Gastroesophageal sphincter (tissue), 3 donors: ENCODE results near the gene GUCA2A.

Experiments
- POLR2A ChIP-seq, 2 donors: fragments of 450-650 bp; IDR thresholded peaks; one replicate each; pipeline ENCODE4 v1.6.1; 2017; ENCODE audit warnings: antibody characterized with exemption in 2 of 2, mild to moderate bottlenecking in 2 of 2, moderate library complexity in 1 of 2
- POLR2AphosphoS5 ChIP-seq: sonication (generic); formaldehyde crosslinking; IDR thresholded peaks from one replicate; pipeline ENCODE4 v1.6.1; 2017; ENCODE audit warnings: antibody characterized with exemption
- TF ChIP-seq, protein P1 (sequence below), 4 experiments: fragments of 200-600 bp in 2 of 4; fragments of 450-650 bp in 2 of 4; sonication (generic) in 1 of 4; IDR thresholded peaks; one replicate each; pipeline ENCODE4 v1.5.1; 2017 to 2019; ENCODE audit warnings: antibody characterized with exemption in 4 of 4, mild to moderate bottlenecking in 2 of 4, moderate library complexity in 2 of 4

DNA sequence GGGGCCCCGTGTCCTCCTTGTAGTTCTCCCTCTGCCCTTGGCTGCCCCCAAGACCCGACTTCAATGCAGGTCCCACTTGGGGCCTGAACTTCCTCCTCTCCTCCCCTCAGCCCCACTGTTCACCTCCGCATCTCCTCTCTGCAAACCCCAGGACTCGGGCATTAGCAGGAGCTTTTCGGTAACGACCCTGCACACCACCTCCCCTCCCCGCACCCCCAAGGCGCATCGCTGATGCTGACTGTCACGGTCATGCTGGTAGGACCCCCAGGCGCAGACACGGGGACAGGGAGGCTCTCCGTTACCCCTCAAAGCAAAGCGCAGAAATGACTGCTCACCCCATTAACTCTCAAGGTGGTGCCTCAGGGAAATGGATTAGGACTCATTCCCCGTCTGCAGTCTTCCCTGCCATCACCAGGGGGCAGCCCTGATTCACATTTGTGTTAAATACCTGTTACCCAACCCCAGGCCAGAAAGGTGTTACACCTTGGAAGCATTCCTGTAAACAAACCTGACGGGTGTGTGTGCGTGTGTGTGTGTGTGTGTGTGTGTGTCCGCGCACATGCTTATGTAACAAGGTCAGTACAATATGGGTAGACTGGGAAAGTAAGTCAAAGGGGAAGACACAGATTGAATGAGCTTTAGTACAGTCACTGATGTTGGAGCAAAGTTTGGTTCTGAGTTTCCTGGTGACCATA is 17.8 kb downstream of the GUCA2A start:
- TF ChIP-seq, protein P1, sequence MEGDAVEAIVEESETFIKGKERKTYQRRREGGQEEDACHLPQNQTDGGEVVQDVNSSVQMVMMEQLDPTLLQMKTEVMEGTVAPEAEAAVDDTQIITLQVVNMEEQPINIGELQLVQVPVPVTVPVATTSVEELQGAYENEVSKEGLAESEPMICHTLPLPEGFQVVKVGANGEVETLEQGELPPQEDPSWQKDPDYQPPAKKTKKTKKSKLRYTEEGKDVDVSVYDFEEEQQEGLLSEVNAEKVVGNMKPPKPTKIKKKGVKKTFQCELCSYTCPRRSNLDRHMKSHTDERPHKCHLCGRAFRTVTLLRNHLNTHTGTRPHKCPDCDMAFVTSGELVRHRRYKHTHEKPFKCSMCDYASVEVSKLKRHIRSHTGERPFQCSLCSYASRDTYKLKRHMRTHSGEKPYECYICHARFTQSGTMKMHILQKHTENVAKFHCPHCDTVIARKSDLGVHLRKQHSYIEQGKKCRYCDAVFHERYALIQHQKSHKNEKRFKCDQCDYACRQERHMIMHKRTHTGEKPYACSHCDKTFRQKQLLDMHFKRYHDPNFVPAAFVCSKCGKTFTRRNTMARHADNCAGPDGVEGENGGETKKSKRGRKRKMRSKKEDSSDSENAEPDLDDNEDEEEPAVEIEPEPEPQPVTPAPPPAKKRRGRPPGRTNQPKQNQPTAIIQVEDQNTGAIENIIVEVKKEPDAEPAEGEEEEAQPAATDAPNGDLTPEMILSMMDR (IDR thresholded peaks at IDR 0.05) = peak; percentile 49 to 75 (median 64)
- TF ChIP-seq POLR2A (IDR thresholded peaks at IDR 0.05) (no peak), POLR2AphosphoS5 (no peak)
